GM12878 (cell line): ENCODE results near the gene AFG1L. TPM values are rescaled to one million over a fixed set of nuclear protein-coding genes. Genes with fewer than 3 reads are reported as not detected.

Source experiments
- CTCF ChIP-seq, 3 experiments: IDR thresholded peaks in 2 of 3; conservative IDR thresholded peaks in 1 of 3; 2 replicates each; pipeline ENCODE4 v1.5.1; 2011; ENCODE audit warnings: low read depth in 3 of 3, low read length in 3 of 3, mild to moderate bottlenecking in 3 of 3, control low read depth in 2 of 3, moderate library complexity in 2 of 3, inconsistent platforms in 1 of 3, mixed read lengths in 1 of 3; ENCODE audit not compliant: control insufficient read depth in 2 of 3, insufficient read depth in 1 of 3; ENCODE audit errors: extremely low read depth in 1 of 3
- CUX1 ChIP-seq: IDR thresholded peaks from 2 replicates; pipeline ENCODE4 v1.6.1; 2012; ENCODE audit warnings: improper control_type of control experiment, low read depth, low read length; ENCODE audit not compliant: insufficient replicate concordance
- JUND ChIP-seq: IDR thresholded peaks from 2 replicates; pipeline ENCODE4 v1.6.1; 2012; ENCODE audit warnings: low read depth, mild to moderate bottlenecking, low read length, improper control_type of control experiment, moderate library complexity
- MYB ChIP-seq: fragments of 150-350 bp; IDR thresholded peaks from 2 replicates; pipeline ENCODE4 v1.6.1; 2014; ENCODE audit warnings: mild to moderate bottlenecking, low read depth, low read length, borderline replicate concordance
- NFXL1 ChIP-seq: fragments of 450-650 bp; IDR thresholded peaks from 2 replicates; pipeline ENCODE4 v1.6.1; 2017; ENCODE audit warnings: antibody characterized with exemption, mild to moderate bottlenecking, borderline replicate concordance
- PAX8 ChIP-seq: fragments of 450-650 bp; IDR thresholded peaks from 2 replicates; pipeline ENCODE4 v1.6.1; 2017; ENCODE audit warnings: mild to moderate bottlenecking, moderate library complexity
- SMAD5 ChIP-seq: IDR thresholded peaks from 2 replicates; pipeline ENCODE4 v1.6.1; 2016; ENCODE audit warnings: antibody characterized with exemption, low read depth
- SP1 ChIP-seq: IDR thresholded peaks from one replicate; pipeline ENCODE4 v1.6.1; 2011; ENCODE audit warnings: low read depth, low read length
- ZBTB4 ChIP-seq: fragments of 450-650 bp; formaldehyde crosslinking; IDR thresholded peaks from 2 replicates; pipeline ENCODE4 v1.4.0; 2022; ENCODE audit warnings: mild to moderate bottlenecking, moderate library complexity
- ZNF207 ChIP-seq: fragments of 450-650 bp; IDR thresholded peaks from 2 replicates; pipeline ENCODE4 v1.6.1; 2014; ENCODE audit warnings: antibody characterized with exemption, mild to moderate bottlenecking, borderline replicate concordance
- ZNF217 ChIP-seq: fragments of 450-650 bp; IDR thresholded peaks from 2 replicates; pipeline ENCODE4 v1.6.1; 2017; ENCODE audit warnings: antibody characterized with exemption, mild to moderate bottlenecking
- ZNF24 ChIP-seq: fragments of 450-650 bp; IDR thresholded peaks from 2 replicates; pipeline ENCODE4 v1.6.1; 2017; ENCODE audit warnings: antibody characterized with exemption, mild to moderate bottlenecking
- ZNF274 ChIP-seq: IDR thresholded peaks from one replicate; pipeline ENCODE4 v1.8.0; 2011; ENCODE audit not compliant: insufficient read length, insufficient read depth
- ZNF622 ChIP-seq: fragments of 450-650 bp; IDR thresholded peaks from 2 replicates; pipeline ENCODE4 v1.6.1; 2017; ENCODE audit warnings: mild to moderate bottlenecking, inconsistent platforms
- ZNF687 ChIP-seq: fragments of 450-650 bp; IDR thresholded peaks from 2 replicates; pipeline ENCODE4 v1.6.1; 2017; ENCODE audit warnings: mild to moderate bottlenecking, moderate library complexity
- polyA plus RNA-seq, 11 experiments: library from polyadenylated mRNA; depleted of rRNA in 4 of 11; unstranded in 6 of 11; stranded (reverse) in 5 of 11; fragments of >200 nt; fragmentation: Nextera tagmentation in 4 of 11; fragmentation: Illumina TruSeq in 1 of 11; extraction: Ambion mirVana in 4 of 11; extraction: Trizol in 1 of 11; gene quantifications; 1 replicate in 1 of 11; 2 replicates in 10 of 11; pipeline versions ENCODE4 v1.2.1 to v1.2.3, GENCODE V29; 2011 to 2016; ENCODE audit warnings: inconsistent platforms in 2 of 11, missing spikeins in 2 of 11, low read depth in 1 of 11
- total RNA-seq, 4 experiments: library from RNA; depleted of rRNA in 3 of 4; stranded (reverse); fragments of >200 nt in 3 of 4; fragmentation: Illumina TruSeq in 1 of 4; extraction: Trizol in 1 of 4; gene quantifications; 2 replicates each; pipeline versions ENCODE4 v1.2.1 to v1.2.3, GENCODE V29; 2013 to 2021

Gene AFG1L
- total and polyA plus RNA-seq, 10 of the 15 experiments (the other 5 are each of a cell fraction or from before 2014, with no cell fraction given) = 2.3 to 9.0 (median 4.3) TPM

DNA sequence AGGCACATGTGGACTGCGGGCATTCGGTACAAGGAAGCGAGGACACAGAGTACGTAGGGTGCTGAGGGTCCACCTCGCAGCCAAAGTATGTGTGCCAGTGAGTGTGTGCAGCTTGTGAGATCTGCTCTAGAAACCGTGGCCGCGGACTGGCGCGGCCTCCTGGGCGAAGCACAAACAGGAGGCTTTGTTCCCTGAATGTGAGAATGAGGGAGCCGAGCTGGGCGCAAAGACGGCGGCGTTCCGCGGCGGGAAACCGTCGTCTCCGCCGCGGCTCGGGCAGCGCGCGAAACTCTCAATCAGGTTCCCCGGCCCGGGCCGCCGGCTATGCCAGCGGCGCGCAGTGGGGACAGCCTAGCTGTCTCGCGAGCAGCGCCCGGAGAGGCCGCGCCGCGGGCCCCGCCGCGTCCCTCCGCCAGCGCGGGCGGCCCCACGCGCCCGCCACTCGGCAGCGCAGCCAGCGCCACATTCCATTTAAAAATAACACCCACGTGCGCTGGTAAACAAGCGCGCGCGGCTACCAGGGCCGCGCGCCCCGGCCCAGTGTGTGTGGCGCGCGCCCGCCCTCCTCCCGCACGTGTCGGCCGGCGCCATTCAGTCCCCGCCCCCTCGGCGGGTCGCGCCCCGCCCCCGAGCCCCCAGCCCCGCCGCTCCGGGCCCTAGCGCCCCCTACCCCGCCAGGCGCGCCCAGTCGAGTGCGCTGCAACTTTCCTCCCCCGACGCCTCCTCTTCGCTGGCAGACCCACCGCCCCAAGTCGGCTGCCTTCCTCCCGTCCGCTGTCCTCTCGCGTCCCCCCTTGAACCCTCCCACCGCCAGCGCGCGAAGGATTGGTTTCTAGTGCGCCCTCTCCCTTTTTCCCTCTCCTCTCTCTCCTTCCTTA lies 262.9 kb downstream of the AFG1L start (continued):
- TF ChIP-seq CUX1 (no peak), CTCF (IDR thresholded peaks at IDR 0.05 in 2 of 3, conservative IDR thresholded peaks at IDR 0.05 in 1 of 3; ENCODE audit: control insufficient read depth in 2 of 3, extremely low read depth in 1 of 3, insufficient read depth in 1 of 3, low read depth in 3 of 3, low read length in 3 of 3) (no peak), SMAD5 (no peak), MYB (no peak), SP1 (no peak), ZNF207 (no peak), JUND (no peak), ZNF622 (no peak), PAX8 (no peak), ZBTB4 (CRISPR knock-in tag) (no peak), ZNF687 (peak; percentile 55; the same call in 1 of the 2 replicates), ZNF274 (no peak), NFXL1 (no peak), ZNF24 (no peak), ZNF217 (no peak)
